ENCODE data around the gene DAB2. TPM values are rescaled to one million over a fixed set of nuclear protein-coding genes. Genes with fewer than 3 reads are reported as not detected.

DAB2 gene
- total RNA-seq, 3 donors from 2014 or later: 112 to 240 (median 119) TPM

DNA sequence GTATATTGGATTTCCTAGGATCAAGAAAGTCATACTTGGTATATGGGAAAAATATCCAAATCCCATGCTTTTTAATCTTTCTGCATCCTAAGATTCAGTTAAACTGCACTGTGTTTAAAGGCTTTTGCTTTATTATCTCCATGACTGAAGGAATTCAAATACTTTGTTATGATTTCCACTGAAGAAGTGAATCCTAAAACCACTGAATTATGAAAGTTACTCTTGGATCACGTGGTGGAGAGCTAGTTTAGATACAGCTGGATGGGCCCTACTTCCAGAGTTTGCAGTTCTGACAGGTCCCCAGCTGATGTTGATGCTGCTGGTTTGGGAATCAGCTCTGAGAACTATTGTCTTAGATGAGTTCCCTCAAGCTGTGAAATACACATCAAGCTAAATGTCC is 5.0 kb downstream of the DAB2 start:
- Histone ChIP-seq H3K27ac (peak overlapping the region; percentile 93 to 95), H3K4me1 (peaks cover 3 to 31% of the 10 kb centered on the region in 2 donors), H3K9me3 (no peaks in the 10 kb centered on the region), H3K36me3 (no peaks in the 10 kb centered on the region), H3K4me3 (peak overlapping the region in 1 of 3 donors; percentile 85), H3K27me3 (no peaks in the 10 kb centered on the region)
- no peak for TF ChIP-seq POLR2AphosphoS5 (IDR thresholded peaks at IDR 0.05)
- TF ChIP-seq, protein P1, sequence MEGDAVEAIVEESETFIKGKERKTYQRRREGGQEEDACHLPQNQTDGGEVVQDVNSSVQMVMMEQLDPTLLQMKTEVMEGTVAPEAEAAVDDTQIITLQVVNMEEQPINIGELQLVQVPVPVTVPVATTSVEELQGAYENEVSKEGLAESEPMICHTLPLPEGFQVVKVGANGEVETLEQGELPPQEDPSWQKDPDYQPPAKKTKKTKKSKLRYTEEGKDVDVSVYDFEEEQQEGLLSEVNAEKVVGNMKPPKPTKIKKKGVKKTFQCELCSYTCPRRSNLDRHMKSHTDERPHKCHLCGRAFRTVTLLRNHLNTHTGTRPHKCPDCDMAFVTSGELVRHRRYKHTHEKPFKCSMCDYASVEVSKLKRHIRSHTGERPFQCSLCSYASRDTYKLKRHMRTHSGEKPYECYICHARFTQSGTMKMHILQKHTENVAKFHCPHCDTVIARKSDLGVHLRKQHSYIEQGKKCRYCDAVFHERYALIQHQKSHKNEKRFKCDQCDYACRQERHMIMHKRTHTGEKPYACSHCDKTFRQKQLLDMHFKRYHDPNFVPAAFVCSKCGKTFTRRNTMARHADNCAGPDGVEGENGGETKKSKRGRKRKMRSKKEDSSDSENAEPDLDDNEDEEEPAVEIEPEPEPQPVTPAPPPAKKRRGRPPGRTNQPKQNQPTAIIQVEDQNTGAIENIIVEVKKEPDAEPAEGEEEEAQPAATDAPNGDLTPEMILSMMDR (IDR thresholded peaks at IDR 0.05): no peak
- TF ChIP-seq POLR2A (IDR thresholded peaks at IDR 0.05): no peak
- intact Hi-C loops (cut with DNase I; ENCODE audit: low total_unique reads): no loop called here
- no peak for DNase-seq (ENCODE audit: low spot score in 2 of 2)

DNA sequence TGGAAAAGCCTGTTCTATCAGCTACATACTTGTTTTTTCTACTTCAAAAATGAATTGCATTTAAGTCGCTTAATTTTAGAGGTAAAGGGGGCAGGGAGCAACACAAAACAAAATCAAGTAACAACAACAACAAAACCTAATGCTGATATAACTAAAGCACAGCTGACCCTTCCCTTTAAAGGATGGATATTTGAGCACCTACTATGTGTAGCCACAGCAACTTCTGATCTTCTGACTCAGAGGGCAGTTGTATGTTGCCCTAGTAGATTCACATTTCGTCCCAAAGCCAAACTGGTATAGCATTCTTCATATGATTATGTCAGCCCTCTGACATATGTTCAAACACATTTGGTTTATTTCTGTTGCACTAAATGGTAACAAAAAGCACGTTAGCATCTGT is 6.8 kb downstream of the DAB2 start:
- peaks cover 3 to 33% of the 10 kb centered on the region in 2 donors for H3K4me1 ChIP-seq

DNA sequence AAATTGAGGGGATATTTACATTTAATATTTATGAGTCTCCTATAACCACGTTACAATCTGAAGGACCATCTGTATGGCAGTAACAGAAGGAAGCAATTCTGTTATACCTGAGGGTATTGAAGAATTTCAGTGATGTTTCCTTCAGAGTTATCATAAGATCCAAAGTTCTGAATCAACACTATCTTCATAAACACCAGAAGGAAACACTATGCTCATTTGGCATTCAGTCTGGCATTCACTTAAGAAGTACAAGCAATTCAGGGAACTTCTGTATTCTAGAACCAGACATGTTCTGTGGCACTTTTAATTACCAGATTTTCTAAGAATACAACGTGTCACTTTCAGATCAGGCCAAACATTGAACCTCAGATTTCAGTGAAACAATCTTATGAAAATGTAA is 9.6 kb downstream of the DAB2 start:
- H3K4me1 ChIP-seq: peaks cover 0 to 37% of the 10 kb centered on the region in 2 donors
- H3K4me3 ChIP-seq: peak overlapping the region in 1 of 3 donors; percentile 31
- H3K36me3 ChIP-seq: no peaks in the 10 kb centered on the region
- no peaks in the 10 kb centered on the region for H3K27me3 ChIP-seq
- H3K9me3 ChIP-seq: no peaks in the 10 kb centered on the region
- intact Hi-C loops (cut with DNase I; ENCODE audit: low total_unique reads): no loop called here
- no peak for DNase-seq (ENCODE audit: low spot score in 2 of 2)
- H3K27ac ChIP-seq: peak overlapping the region in 1 of 2 donors; percentile 37
- TF ChIP-seq POLR2AphosphoS5 (IDR thresholded peaks at IDR 0.05) (no peak), POLR2A (IDR thresholded peaks at IDR 0.05) (no peak)
- TF ChIP-seq, protein P1 (IDR thresholded peaks at IDR 0.05): no peak

More for the DNA sequence above, 6.8 kb downstream of the DAB2 start:
- no peak for DNase-seq (ENCODE audit: low spot score in 2 of 2)
- Histone ChIP-seq H3K27ac (peak overlapping the region in 1 of 2 donors; percentile 10), H3K36me3 (no peaks in the 10 kb centered on the region), H3K27me3 (no peaks in the 10 kb centered on the region), H3K4me3 (no peak overlapping the region), H3K9me3 (no peaks in the 10 kb centered on the region)
- intact Hi-C loops (cut with DNase I; ENCODE audit: low total_unique reads): no loop called here
- TF ChIP-seq POLR2AphosphoS5 (IDR thresholded peaks at IDR 0.05) (no peak), POLR2A (IDR thresholded peaks at IDR 0.05) (no peak)
- TF ChIP-seq, protein P1 (IDR thresholded peaks at IDR 0.05): no peak

DNA sequence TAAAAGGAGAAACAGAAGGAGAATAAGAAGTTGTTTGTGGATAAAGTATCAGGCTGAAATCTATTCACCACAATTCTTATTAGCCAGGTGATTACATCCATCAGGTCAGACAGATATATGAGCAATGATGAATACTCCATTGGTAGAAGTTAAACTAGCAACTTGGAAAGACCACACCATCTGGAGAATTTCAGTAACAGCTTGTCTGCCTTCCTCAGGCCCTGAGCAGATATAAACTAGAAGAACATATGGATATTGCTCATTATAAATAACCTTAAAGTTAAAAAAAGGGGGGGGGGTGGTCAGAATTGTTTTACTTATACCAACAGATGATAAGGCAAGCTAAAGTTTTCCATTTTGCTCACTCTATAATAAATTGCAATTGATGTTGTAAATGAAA is 10.4 kb downstream of the DAB2 start:
- Histone ChIP-seq H3K36me3 (no peaks in the 10 kb centered on the region), H3K27me3 (no peaks in the 10 kb centered on the region), H3K4me1 (peaks cover 0 to 29% of the 10 kb centered on the region in 2 donors), H3K4me3 (no peak overlapping the region), H3K9me3 (no peaks in the 10 kb centered on the region), H3K27ac (peak overlapping the region; percentile 7 to 37)
- DNase-seq (ENCODE audit: low spot score in 2 of 2): no peak
- no peak for TF ChIP-seq POLR2AphosphoS5 (IDR thresholded peaks at IDR 0.05)
- TF ChIP-seq POLR2A (IDR thresholded peaks at IDR 0.05): no peak
- TF ChIP-seq, protein P1 (IDR thresholded peaks at IDR 0.05): no peak
- intact Hi-C loops (cut with DNase I; ENCODE audit: low total_unique reads): no loop called here

DNA sequence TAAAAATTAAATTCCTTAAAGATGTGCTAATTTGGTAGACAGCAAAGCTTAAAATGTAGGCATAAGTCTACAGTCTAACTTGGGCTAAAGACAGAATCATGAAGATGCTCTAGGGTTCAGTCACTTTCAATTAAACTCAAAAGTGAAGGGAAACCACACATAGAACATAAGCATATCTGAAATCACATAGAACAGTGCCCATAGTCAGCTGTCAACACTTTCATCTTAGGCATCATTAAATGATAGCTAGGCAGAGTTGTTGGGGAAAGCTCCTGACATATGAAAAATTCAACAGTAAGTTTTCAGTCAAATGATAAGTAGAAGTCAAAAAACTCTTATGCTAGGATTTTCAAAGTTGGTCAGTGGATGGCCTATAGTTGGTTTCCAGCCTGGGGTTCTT is 11.0 kb downstream of the DAB2 start:
- intact Hi-C loops (cut with DNase I; ENCODE audit: low total_unique reads): no loop called here
- peak overlapping the region in 1 of 2 donors; percentile 75 for H3K27ac ChIP-seq

More for the DNA sequence above, 11.0 kb downstream of the DAB2 start:
- Histone ChIP-seq H3K27me3 (no peaks in the 10 kb centered on the region), H3K4me3 (no peak overlapping the region), H3K36me3 (no peaks in the 10 kb centered on the region), H3K4me1 (peaks cover 0 to 24% of the 10 kb centered on the region in 2 donors), H3K9me3 (no peaks in the 10 kb centered on the region)
- TF ChIP-seq, protein P1 (IDR thresholded peaks at IDR 0.05): no peak
- TF ChIP-seq POLR2A (IDR thresholded peaks at IDR 0.05): no peak
- TF ChIP-seq POLR2AphosphoS5 (IDR thresholded peaks at IDR 0.05): no peak
- no peak for DNase-seq (ENCODE audit: low spot score in 2 of 2)

Data from breast epithelium (tissue), 4 donors.